GM10266 (cell line): ENCODE results near the gene CHST11.

Experiments used
- DNase-seq: peaks from one replicate; pipeline ENCODE4 v3.0.0; 2012; ENCODE audit errors: extremely low spot score
- CTCF ChIP-seq: IDR thresholded peaks from 2 replicates; pipeline ENCODE4 v1.5.1; 2012; ENCODE audit warnings: mild to moderate bottlenecking, low read depth; ENCODE audit not compliant: control insufficient read depth, insufficient read depth; ENCODE audit errors: missing control alignments

CHST11 gene

GRCh38 chr12:104662908-104663307, 206.2 kb downstream of the CHST11 start:
- no peak for TF ChIP-seq CTCF
- no peak for DNase-seq

DNA sequence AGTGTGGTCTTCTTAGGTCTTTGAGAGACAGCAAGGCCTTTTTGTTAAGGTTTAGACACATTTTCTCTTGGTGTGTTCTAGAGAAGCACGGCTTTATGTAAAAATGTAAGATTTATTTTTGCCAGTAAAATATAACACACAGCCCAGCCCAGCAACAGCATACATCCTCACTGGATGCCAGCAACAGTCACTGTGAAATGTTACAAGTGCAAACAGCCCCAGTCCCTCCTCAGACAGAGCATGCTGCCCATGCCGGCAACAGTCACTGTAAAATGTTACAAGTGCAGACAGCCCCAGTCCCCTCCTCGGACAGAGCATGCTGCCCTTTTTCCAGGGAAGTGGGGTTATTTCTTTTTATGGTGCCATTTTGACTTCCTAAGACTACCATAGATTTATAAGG, 207.6 kb downstream of the CHST11 start:
- no peak for TF ChIP-seq CTCF
- DNase-seq = no peak

- TF ChIP-seq CTCF = no peak
- no peak for DNase-seq
Observed at GRCh38 chr12:104665296-104665695, 208.5 kb downstream of the CHST11 start.

- no peak for DNase-seq
- no peak for TF ChIP-seq CTCF
Observed at GRCh38 chr12:104667139-104667538, 210.4 kb downstream of the CHST11 start.

DNA sequence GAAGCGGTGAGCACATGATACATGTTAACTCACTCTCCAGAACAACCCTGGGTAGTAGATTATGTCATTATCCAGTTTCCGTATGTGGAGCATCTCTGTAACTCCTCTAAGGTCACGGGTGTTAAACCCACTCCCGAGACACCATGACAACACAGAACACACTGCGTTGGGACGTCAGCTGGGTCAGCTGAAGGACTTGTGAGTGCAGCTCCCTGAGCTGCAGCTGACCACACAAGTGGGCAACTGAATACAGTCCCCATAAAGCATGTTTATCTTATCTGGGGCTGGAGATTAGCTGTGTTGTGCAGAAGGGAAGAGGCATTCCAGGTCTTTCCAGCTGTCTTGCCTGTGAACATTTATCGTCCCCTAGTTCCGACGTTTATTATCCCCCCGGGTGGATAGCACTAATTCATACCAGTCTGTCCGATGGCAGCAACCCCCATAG, 211.5 kb downstream of the CHST11 start:
- no peak for TF ChIP-seq CTCF
- no peak for DNase-seq

GRCh38 chr12:104669089-104669721, 212.5 kb downstream of the CHST11 start:
- no peak for DNase-seq
- TF ChIP-seq CTCF = peak; percentile 18

GRCh38 chr12:104669851-104670337, 213.1 kb downstream of the CHST11 start:
- TF ChIP-seq CTCF = peak; percentile 9
- DNase-seq = peak; percentile 31
